OCI-LY7 (cell line): ENCODE data around the gene MTF2.

Experiments used
- EZH2phosphoT487 ChIP-seq: fragments of 200-600 bp; sonication (generic); IDR thresholded peaks from 2 replicates; pipeline ENCODE4 v1.6.1; 2018; ENCODE audit warnings: low read depth, borderline replicate concordance, mild to moderate bottlenecking, mixed run types, antibody characterized with exemption, low read length, moderate library complexity, mixed read lengths
- TF ChIP-seq, protein P1 (sequence below): fragments of 200-600 bp; sonication (generic); conservative IDR thresholded peaks from 2 replicates; pipeline ENCODE4 v1.5.1; 2014; ENCODE audit warnings: mild to moderate bottlenecking, antibody characterized with exemption, low read length, moderate library complexity, mixed read lengths

- TF ChIP-seq, protein P1, sequence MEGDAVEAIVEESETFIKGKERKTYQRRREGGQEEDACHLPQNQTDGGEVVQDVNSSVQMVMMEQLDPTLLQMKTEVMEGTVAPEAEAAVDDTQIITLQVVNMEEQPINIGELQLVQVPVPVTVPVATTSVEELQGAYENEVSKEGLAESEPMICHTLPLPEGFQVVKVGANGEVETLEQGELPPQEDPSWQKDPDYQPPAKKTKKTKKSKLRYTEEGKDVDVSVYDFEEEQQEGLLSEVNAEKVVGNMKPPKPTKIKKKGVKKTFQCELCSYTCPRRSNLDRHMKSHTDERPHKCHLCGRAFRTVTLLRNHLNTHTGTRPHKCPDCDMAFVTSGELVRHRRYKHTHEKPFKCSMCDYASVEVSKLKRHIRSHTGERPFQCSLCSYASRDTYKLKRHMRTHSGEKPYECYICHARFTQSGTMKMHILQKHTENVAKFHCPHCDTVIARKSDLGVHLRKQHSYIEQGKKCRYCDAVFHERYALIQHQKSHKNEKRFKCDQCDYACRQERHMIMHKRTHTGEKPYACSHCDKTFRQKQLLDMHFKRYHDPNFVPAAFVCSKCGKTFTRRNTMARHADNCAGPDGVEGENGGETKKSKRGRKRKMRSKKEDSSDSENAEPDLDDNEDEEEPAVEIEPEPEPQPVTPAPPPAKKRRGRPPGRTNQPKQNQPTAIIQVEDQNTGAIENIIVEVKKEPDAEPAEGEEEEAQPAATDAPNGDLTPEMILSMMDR = no peak
- TF ChIP-seq EZH2phosphoT487 = no peak
These were observed 76.3 kb downstream of the MTF2 start for GRCh38 chr1:93155335-93155734.
